Effector memory CD8-positive, alpha-beta T cell (primary cell): Measurements from ENCODE around the gene TEX50.
"Not testable (repeated sequence)": the region's sequence is repeated elsewhere in the genome, so short reads cannot be mapped to it uniquely, and the experiment has no call there.

Experiments used
- ATAC-seq: fragments of 150-1000 bp; cut with Tn5 transposase; replicated peaks from 2 replicates; pipeline ENCODE4 v1.10.0; 2021; ENCODE audit warnings: mild to moderate bottlenecking, moderate library complexity
- DNase-seq, 3 experiments: peaks; one replicate each; pipeline ENCODE4 v3.0.0; 2021
- H3K27ac Mint-ChIP-seq, 2 donors: one replicate each; pipeline ENCODE4 v1.8.0; 2022; ENCODE audit warnings: mild to moderate bottlenecking in 2 of 2, mixed read lengths in 2 of 2, moderate library complexity in 2 of 2
- H3K27me3 Mint-ChIP-seq, 2 donors: one replicate each; pipeline ENCODE4 v1.8.0; 2022; ENCODE audit warnings: mixed read lengths in 2 of 2
- H3K36me3 Mint-ChIP-seq: one replicate; pipeline ENCODE4 v1.8.0; 2022; ENCODE audit warnings: mild to moderate bottlenecking, moderate library complexity, mixed read lengths; ENCODE audit not compliant: insufficient read depth
- H3K4me1 Mint-ChIP-seq, 2 donors: one replicate each; pipeline ENCODE4 v1.8.0; 2022; ENCODE audit warnings: low read depth in 2 of 2, mixed read lengths in 2 of 2
- H3K4me3 Mint-ChIP-seq, 2 donors: one replicate each; pipeline ENCODE4 v1.8.0; 2022; ENCODE audit warnings: mild to moderate bottlenecking in 2 of 2, mixed read lengths in 2 of 2, moderate library complexity in 2 of 2
- H3K9me3 Mint-ChIP-seq, 2 donors: one replicate each; pipeline ENCODE4 v1.8.0; 2022; ENCODE audit warnings: mixed read lengths in 2 of 2

Gene TEX50

DNA sequence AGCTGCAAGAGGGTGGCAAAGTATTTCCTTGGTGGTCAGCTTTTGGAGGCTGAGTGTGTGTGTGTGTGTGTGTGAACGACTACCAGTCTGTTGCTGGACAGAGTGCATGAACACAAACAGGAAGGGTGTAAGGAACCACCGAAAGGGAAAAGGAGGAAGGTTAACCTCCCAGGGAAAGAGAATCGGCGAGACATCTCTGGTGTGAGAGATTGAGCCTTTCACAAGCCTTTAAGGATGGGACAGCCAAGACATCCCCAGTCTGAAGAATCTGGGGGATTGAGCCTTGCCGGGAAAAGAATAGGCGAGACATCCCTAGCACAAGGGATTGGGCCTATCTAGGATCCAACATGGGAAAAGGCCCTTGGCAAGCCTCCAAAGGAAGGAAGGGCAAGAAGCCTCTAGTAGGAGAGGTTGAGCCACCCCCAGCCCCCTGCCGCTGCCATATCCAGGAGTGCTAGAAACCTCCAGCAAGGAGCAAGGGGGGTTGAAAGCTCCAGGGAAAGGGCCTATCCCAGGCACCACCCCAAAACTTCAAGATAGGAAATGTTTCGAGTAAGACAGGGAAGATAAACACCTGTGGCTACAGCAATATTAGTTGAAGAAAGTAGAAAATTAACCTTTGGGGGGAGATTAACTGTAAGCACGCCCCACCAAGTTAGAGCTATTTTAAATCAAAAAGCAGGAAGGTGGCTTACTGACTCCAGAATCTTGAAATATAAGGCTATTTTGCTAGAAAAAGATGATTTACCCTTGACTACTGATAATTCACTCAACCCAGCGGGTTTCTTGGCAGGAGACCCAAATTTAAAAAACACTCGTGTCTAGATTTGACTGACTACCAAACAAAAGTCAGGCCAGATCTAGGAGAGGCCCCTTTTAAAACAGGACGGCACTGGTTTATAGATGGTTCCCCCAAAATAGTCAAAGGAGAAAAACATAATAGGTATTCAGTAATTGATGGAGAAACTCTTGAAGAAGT, 3.2 kb downstream of the TEX50 start:
- no peaks in the 10 kb centered on the region for H3K4me1 Mint-ChIP-seq
- H3K9me3 Mint-ChIP-seq = peaks cover 0 to 8% of the 10 kb centered on the region in 2 donors
- H3K36me3 Mint-ChIP-seq = no peaks in the 10 kb centered on the region
- peaks cover 0 to 8% of the 10 kb centered on the region in 2 donors for H3K27me3 Mint-ChIP-seq
- ATAC-seq (no peak), DNase-seq (no peak)
- no peak overlapping the region for H3K27ac Mint-ChIP-seq
- H3K4me3 Mint-ChIP-seq = no peak overlapping the region

GRCh38 chr1:173639102-173639501, 4.0 kb downstream of the TEX50 start:
- no peak for ATAC-seq
- H3K27me3 Mint-ChIP-seq = peaks cover 0 to 8% of the 10 kb centered on the region in 2 donors
- H3K4me1 Mint-ChIP-seq = no peaks in the 10 kb centered on the region
- DNase-seq = no peak
- H3K27ac Mint-ChIP-seq = no peak overlapping the region
- peaks cover 0 to 8% of the 10 kb centered on the region in 2 donors for H3K9me3 Mint-ChIP-seq
- no peak overlapping the region for H3K4me3 Mint-ChIP-seq
- H3K36me3 Mint-ChIP-seq = no peaks in the 10 kb centered on the region

DNA sequence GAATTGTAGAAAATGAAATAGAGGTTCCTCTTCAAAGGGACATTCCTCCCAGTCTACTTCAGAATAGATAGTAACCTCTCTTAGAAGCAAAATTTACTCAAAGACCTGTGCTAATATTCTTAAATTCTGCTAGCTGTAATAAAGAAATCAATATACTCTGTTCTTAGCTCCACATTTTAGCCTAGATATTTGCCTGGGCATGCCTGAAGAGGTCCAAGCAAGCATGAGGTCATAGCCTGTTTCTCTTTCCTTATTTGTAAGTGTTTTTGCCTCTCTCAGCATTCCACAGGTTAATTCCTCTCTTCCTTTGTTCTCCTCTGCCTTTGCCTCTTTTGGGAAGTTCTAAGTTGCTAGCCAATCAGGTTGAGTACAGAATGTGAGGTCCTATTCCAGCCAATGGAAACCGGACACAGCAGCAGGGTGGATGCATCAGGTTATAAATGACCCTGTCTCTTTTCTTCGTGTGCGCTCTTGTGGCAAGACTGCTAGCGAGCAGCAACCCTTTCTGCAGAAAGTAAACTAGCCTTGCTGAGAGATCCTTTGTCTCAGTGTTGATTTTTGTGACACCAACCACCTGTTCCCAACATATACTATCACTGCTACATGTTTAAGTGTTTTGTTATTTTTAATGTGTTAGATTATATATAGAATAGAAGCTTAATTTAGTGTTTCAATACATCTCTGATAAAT, 7.5 kb downstream of the TEX50 start:
- not testable (repeated sequence) for H3K9me3 Mint-ChIP-seq, H3K4me3 Mint-ChIP-seq, H3K27ac Mint-ChIP-seq, H3K4me1 Mint-ChIP-seq, ATAC-seq, DNase-seq, H3K27me3 Mint-ChIP-seq, H3K36me3 Mint-ChIP-seq

GRCh38 chr1:173646656-173647055, 11.5 kb downstream of the TEX50 start:
- H3K27ac Mint-ChIP-seq = no peak overlapping the region
- H3K9me3 Mint-ChIP-seq = no peaks in the 10 kb centered on the region
- ATAC-seq (no peak), DNase-seq (no peak)
- no peak overlapping the region for H3K4me3 Mint-ChIP-seq
- no peaks in the 10 kb centered on the region for H3K4me1 Mint-ChIP-seq
- no peaks in the 10 kb centered on the region for H3K36me3 Mint-ChIP-seq
- peaks cover 0 to 5% of the 10 kb centered on the region in 2 donors for H3K27me3 Mint-ChIP-seq

- Mint-ChIP-seq H3K4me1 (no peaks in the 10 kb centered on the region), H3K9me3 (no peaks in the 10 kb centered on the region), H3K4me3 (no peak overlapping the region), H3K36me3 (no peaks in the 10 kb centered on the region), H3K27ac (no peak overlapping the region), H3K27me3 (peaks cover 10 to 13% of the 10 kb centered on the region in 2 donors)
- no peak for ATAC-seq
- no peak for DNase-seq
Measured at GRCh38 chr1:173648880-173649605, 13.9 kb downstream of the TEX50 start.

- H3K4me1 Mint-ChIP-seq = no peaks in the 10 kb centered on the region
Measured at GRCh38 chr1:173660306-173660705, 25.2 kb downstream of the TEX50 start.

DNA sequence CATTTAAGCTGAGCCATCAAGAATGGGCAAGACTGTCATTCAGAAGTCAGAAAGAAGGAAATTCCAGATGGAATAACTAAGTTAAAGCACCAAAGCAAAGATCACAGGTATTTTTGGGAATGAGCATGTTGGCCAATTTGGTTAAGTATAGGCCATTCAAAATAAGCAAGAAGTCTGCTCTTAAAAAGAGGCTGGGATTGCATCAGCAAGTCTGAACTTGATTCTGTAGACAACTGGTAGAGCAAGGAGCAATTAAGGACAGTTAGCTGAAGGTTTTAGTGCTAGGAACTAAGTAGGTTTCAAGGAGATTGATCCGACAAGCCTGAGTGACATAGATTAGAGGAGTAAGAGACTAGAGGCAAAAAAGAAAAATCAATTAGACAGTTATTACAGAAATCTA, 26.1 kb downstream of the TEX50 start:
- Mint-ChIP-seq H3K4me1 (no peaks in the 10 kb centered on the region), H3K36me3 (no peaks in the 10 kb centered on the region), H3K27ac (no peak overlapping the region), H3K4me3 (no peak overlapping the region), H3K27me3 (peaks cover 1 to 3% of the 10 kb centered on the region in 2 donors), H3K9me3 (no peaks in the 10 kb centered on the region)
- no peak for ATAC-seq
- DNase-seq = no peak

More at GRCh38 chr1:173660306-173660705, 25.2 kb downstream of the TEX50 start:
- H3K4me3 Mint-ChIP-seq = no peak overlapping the region
- no peak overlapping the region for H3K27ac Mint-ChIP-seq
- no peaks in the 10 kb centered on the region for H3K9me3 Mint-ChIP-seq
- peaks cover 6 to 10% of the 10 kb centered on the region in 2 donors for H3K27me3 Mint-ChIP-seq
- ATAC-seq (no peak), DNase-seq (no peak)
- no peaks in the 10 kb centered on the region for H3K36me3 Mint-ChIP-seq

DNA sequence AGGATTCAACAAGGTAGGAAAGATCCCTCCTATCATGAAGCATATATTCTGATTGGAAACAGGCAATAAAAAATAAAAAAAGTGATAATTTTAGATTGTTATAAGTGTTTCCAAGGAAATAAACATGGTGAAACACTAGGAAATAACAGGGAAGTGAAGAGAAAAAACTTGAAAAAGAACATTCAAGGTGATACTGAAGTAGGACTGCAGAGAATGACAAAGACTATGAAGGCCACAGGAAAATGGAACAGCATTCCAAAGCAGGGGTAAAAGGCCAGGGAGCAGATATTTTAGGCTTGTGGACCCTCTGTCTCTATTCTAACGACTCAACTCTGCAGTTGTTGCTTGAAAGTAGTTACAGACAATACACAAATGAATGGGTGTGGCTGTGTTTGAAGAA, 26.6 kb downstream of the TEX50 start:
- H3K4me3 Mint-ChIP-seq = no peak overlapping the region
- no peaks in the 10 kb centered on the region for H3K4me1 Mint-ChIP-seq
- no peak overlapping the region for H3K27ac Mint-ChIP-seq
- DNase-seq (no peak), ATAC-seq (no peak)
- no peaks in the 10 kb centered on the region for H3K9me3 Mint-ChIP-seq
- H3K27me3 Mint-ChIP-seq = peaks cover 0 to 1% of the 10 kb centered on the region in 2 donors
- no peaks in the 10 kb centered on the region for H3K36me3 Mint-ChIP-seq

DNA sequence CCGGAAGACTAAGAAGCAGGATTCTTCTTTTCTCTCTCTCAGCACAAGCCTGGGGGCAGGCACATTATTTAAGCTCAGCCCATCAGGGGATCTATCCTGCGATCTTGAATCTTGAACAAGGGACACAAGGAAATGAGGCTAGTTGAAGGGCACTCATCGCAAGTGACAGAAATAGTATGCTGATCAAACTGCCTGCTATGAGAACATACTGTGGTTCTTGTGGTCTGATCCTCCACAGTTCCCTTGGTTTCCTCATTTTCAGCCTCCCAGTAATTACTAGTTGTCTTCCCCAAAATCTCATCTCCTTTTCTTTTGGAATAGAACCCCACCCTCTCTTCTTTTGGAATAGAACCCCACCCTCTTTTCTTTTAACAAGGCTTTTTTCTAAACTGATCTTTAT, 28.0 kb downstream of the TEX50 start:
- Mint-ChIP-seq H3K9me3 (no peaks in the 10 kb centered on the region), H3K27me3 (peaks cover 10 to 13% of the 10 kb centered on the region in 2 donors), H3K4me1 (no peaks in the 10 kb centered on the region), H3K27ac (no peak overlapping the region), H3K36me3 (no peaks in the 10 kb centered on the region), H3K4me3 (no peak overlapping the region)
- DNase-seq = no peak
- no peak for ATAC-seq

GRCh38 chr1:173666646-173667045, 31.5 kb downstream of the TEX50 start:
- ATAC-seq (no peak), DNase-seq (no peak)
- Mint-ChIP-seq H3K36me3 (no peaks in the 10 kb centered on the region), H3K4me3 (no peak overlapping the region), H3K27me3 (peaks cover 44 to 47% of the 10 kb centered on the region in 2 donors), H3K4me1 (peaks cover 4 to 7% of the 10 kb centered on the region in 2 donors), H3K9me3 (no peaks in the 10 kb centered on the region), H3K27ac (no peak overlapping the region)

DNA sequence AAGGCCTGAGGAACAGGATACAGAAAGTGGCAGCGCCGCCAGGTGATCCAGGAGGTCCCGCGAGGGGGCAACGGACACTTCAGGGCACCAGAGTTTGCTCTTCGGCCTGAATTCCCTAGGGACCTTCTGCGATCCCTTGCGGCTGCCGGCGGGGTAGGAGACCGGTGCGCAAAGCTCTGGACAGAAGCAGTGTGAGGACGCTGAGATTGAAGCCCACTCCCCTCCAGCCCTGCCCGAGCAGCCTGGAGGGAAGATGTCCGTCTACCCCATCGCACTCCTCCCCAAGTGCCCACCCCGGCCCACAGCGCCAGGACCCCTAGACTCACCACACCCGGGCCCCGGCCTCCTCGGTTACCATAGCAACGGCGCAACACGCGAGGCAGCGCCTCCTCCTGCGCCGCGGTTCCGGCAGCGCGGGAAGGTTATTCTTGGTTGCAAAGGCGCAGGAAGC, 34.4 kb downstream of the TEX50 start, which contains the start of gene ANKRD45:
ANKRD45 (minus strand) TSS at position 361 of the 451 bp plus-strand sequence. CDS start 10,433 bp downstream, outside the sequence.
- Mint-ChIP-seq H3K4me3 (peak within 1 kb of the TSS; percentile 40 to 51), H3K9me3 (no peaks in the 10 kb centered on the region), H3K36me3 (no peaks in the 10 kb centered on the region), H3K27me3 (peaks cover 44 to 49% of the 10 kb centered on the region in 2 donors), H3K4me1 (peaks cover 4 to 7% of the 10 kb centered on the region in 2 donors), H3K27ac (no peak within 1 kb of the TSS)
- ATAC-seq = no peak
- DNase-seq = no peak

DNA sequence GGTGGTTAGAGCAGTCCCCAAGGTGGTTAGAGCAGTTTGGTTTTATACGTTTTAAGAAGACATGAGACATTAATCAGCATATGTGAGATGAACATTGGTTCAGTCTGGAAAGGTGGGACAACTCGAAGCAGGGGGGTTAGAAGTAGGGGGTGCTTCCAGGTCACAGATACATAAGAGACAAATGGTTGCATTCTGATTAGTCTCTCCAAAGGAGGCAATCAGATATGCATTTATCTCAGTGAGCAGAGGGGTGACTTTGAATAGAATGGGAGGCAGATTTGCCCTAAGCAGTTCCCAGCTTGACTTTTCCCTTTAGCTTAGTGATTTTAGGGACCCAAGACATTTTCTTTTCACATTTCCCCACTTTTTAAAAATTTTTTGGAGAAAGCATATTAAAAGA, 39.4 kb downstream of the TEX50 start:
- H3K9me3 Mint-ChIP-seq, H3K27ac Mint-ChIP-seq, ATAC-seq, H3K36me3 Mint-ChIP-seq, DNase-seq, H3K4me1 Mint-ChIP-seq, H3K4me3 Mint-ChIP-seq: not testable (repeated sequence)
- peaks cover 26% of the 10 kb centered on the region in 2 donors for H3K27me3 Mint-ChIP-seq

- DNase-seq = not testable (repeated sequence)
Measured at GRCh38 chr1:173680152-173680551, 45.0 kb downstream of the TEX50 start.

More at GRCh38 chr1:173680152-173680551, 45.0 kb downstream of the TEX50 start:
- not testable (repeated sequence) for H3K9me3 Mint-ChIP-seq, H3K36me3 Mint-ChIP-seq, ATAC-seq, H3K4me3 Mint-ChIP-seq, H3K27me3 Mint-ChIP-seq, H3K4me1 Mint-ChIP-seq
- H3K27ac Mint-ChIP-seq = peak overlapping the region in 1 of 2 donors; percentile 52
